Stimulated activated CD4-positive, alpha-beta T cell treated with anti-CD3 and anti-CD28 coated beads, Interleukin-1b, Interleukin-23, amount 100 ng/mL, for 1 hour (primary cell): ENCODE measurements around the gene PLEKHA8.

ENCODE experiments used
- DNase-seq, 2 donors: peaks; one replicate each; pipeline ENCODE4 v3.0.0-alpha.2; 2020; ENCODE audit warnings: low read depth in 2 of 2

Gene PLEKHA8

GRCh38 chr7:30168835-30169573 lies 140.8 kb downstream of the PLEKHA8 start:
- no peak for DNase-seq

DNA sequence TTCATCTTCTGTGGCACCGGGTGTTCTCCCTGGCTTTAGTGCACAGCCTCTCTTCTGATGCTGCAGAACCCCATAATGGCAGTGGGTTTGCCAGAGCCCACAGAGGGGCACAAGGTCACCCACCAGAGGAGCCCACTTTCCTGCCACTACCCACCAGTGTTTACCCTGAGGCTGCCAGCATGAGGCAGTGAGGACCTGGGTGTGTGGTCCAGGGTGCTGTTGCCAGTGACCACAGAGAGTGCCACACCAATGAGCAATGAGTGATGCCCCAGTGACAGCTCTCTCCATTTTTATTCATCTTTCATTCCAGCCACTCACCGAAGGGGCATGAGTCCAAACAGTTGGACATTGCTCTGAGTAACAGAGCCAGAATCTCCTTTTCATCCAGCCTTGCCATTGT lies 141.4 kb downstream of the PLEKHA8 start:
- no peak for DNase-seq

DNA sequence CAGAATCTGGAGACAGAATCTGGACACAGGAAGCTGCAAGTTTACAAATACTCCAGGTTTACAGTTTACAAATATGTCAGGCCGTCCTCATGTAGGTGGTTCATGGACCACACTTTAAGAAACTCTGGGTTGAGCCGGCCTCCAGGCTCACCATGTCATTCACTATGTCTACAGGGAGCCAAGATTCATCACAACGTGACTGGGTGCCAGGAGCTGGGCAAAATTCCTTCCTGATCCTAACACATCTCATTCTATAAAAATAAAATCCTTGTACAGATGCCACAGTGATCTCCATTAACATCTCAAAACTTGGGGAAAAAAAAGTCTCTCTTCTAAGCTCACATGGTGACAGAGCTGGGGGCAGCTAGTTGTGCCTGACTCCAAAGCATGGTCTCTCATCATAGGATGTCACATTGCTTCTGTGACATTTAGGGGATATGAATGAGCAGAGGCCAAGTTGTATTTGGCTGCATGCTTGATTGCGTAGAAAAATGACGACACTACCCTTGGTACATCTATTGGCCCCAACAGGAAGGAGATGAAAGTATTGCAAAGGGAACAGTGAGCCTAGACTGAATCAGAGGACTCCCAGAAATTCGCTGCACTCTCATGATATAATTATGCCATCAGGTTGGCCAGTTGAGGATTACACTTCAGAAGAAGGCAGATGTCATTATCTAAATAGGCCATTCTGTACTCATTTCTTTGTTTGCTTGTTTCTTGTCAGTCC lies 142.4 kb downstream of the PLEKHA8 start:
- no peak for DNase-seq

DNA sequence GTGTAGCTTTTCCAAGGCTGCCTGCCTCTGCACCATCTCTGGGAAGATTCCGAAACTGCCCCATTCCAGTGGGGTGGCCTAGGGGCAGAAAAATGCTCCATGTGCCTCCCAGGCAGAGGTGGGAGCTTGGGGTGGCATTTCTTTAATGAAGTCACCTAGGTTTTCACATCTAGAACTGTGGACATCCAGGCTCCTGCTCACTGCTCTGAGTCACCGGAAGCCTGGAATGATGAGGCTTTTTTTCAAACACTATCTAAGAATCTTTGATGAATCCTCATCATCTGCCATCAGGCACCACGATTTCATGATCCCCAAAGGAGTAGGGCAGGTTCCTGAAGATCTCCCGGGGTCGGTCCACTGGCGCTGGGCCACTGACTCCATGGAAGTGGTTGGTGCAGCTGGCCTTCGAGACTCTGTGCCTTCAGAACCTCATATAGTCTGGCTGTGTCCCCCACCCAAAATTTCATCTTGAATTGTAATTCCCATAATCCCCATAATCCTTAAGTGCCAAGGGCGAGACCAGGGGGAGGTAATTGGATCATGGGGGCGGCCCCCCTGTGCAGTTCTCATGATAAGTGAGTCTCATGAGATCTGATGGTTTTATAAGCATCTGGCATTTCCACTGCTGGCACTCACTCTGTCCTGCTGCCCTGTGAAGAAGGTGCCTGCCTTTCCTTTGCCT lies 143.7 kb downstream of the PLEKHA8 start:
- no peak for DNase-seq

GRCh38 chr7:30172451-30172850 lies 144.2 kb downstream of the PLEKHA8 start:
- DNase-seq = no peak

DNA sequence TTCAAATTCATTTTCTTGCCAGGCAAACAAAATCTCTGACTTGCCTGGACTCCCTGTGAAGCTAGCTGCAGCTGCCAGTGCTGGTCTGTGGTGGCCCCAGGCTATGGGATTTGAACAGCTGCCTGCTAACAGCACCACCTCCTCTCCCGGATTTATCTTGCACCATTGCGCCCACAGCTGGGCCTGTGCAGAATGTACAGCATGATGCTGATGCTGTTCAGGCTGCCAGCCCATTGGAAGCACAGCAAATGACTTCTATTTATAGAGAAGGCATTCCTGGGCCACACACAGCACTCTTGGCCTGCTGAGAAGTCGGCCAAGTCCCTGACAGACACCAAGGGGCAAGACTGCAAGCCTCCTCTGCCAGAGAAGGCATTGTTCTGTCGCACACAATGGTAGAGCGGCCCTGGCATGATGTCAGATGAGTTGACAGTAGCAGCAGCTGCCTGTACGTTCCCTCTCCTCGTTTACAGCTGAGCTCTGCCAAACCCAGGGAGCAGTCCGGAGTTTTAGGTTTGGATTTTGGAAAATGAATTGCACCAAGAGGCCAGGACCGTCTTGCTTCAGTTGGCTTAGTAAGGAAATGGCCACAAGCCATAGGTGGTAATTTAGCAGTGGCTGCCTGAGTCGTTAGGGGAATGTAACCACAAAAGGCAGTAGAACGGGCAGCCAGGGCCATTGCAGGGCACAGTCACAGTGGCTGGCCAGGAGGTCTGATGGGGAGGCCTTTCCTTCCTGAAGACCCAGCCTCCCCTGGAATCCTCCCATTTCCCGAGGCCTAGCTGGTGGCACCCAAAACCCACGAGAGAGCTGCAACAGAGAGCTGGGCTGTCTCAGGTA lies 145.1 kb downstream of the PLEKHA8 start:
- DNase-seq = no peak

DNA sequence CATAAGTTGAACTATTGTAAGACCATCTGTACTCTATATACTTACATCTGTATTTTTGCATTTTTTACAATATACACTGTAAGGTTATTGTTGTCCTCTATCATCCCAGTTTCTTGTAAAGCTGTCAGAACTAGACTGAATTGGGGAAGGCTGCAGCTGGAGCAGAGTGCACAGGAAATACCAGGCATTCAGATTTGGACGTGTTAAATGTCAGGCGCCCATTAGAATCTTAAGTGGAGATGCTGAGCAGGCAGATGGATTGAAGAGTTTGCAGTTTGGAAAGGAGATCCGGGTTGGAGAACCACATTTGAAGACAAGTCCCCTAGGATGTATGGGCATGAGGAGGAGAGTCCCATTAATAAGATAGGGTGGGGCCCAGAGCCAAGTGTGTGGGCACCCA lies 147.0 kb downstream of the PLEKHA8 start:
- no peak for DNase-seq

DNA sequence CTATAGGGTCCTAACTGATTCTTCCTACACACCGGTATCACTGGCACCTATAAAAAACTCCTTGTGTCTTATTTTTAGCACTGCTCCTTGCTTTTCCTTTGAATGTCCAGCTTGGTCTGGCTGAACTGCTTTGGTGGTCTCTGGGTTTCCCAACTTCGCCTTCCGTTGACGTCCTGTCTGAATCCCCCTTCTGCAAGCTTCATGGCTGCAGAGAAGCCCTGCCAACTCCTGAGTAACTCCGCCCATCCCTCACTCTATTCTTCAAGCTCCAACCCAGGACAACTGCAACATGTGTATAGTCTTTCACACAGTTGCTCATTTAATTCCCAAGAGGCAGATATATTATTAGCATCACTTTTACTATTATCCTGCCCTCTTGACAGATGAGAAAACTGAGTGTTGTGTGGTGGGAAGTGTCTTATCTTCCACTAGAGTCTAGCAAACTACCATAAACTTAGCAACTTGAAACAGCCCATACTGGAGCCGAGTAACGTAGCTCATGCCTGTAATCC lies 147.5 kb downstream of the PLEKHA8 start:
- DNase-seq = no peak

DNA sequence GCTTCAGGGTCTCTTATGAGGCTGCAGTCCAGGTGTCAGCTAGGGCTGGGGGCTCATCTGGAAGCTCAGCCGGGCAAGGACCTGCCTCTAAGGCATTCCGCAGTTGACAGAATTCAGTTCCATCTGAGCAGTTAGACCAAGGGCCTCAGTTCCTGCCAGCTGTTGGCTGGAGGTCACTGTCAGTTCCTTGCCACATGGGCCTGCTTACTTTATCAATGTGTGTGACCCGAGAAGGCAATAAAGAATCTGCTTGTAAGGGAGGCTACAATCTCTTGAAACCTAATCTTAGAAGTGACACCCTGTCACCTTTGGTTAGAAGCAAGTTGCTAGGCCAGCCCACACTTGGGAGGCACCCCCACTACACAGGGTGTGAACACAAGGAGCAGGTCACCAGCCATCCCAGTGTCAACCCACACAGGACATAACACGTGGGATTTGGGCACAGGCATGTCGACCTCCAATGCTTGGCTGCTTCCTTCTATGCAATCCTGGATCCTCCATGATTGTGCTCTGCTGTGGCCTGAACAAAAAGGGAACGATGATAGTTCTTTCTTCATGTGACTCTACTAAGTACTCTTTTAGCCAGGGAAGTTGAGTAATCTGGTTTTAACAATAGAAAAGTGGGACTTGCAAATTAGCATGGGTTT lies 148.4 kb downstream of the PLEKHA8 start:
- no peak for DNase-seq

GRCh38 chr7:30177186-30177585 lies 149.0 kb downstream of the PLEKHA8 start:
- DNase-seq = no peak

- DNase-seq = no peak
Measured at GRCh38 chr7:30177965-30178364, 149.8 kb downstream of the PLEKHA8 start.

GRCh38 chr7:30178748-30179436 lies 150.7 kb downstream of the PLEKHA8 start:
- DNase-seq = no peak
